ENCODE results near the gene CACNA2D4.
A peak's percentile ranks its signal among the peaks of the same experiment; 100 is the strongest.
"Not testable (repeated sequence)": the region's sequence is repeated elsewhere in the genome, so short reads cannot be mapped to it uniquely, and the experiment has no call there.

Gene CACNA2D4

GRCh38 chr12:1946296-1946695, 27.8 kb upstream of the CACNA2D4 start:
- TF ChIP-seq TAF1 (IDR thresholded peaks at IDR 0.05; ENCODE audit: low read depth, low read length) (no peak), PAX5 (IDR thresholded peaks at IDR 0.05; ENCODE audit: insufficient read depth, low read length, severe bottlenecking) (no peak), POLR2AphosphoS5 (IDR thresholded peaks at IDR 0.05; ENCODE audit: low read depth, low read length) (no peak), SPI1 (IDR thresholded peaks at IDR 0.05; ENCODE audit: low read depth, low read length) (no peak), POLR2A (IDR thresholded peaks at IDR 0.05; ENCODE audit: low read depth, low read length) (no peak), POU2F2 (IDR thresholded peaks at IDR 0.05; ENCODE audit: low read depth, low read length) (no peak)
- FAIRE-seq: no peak
- no peak for DNase-seq (ENCODE audit: insufficient read length, low spot score)

GRCh38 chr12:1945502-1945901, 27.1 kb upstream of the CACNA2D4 start:
- DNase-seq (ENCODE audit: insufficient read length, low spot score); FAIRE-seq: not testable (repeated sequence)

- FAIRE-seq (peak; percentile 90), DNase-seq (ENCODE audit: insufficient read length, low spot score) (peak; percentile 67)
- no peak for TF ChIP-seq POLR2AphosphoS5 (IDR thresholded peaks at IDR 0.05; ENCODE audit: low read depth, low read length)
- TF ChIP-seq POLR2A (IDR thresholded peaks at IDR 0.05; ENCODE audit: low read depth, low read length): no peak
- TF ChIP-seq TAF1 (IDR thresholded peaks at IDR 0.05; ENCODE audit: low read depth, low read length): no peak
- TF ChIP-seq PAX5 (IDR thresholded peaks at IDR 0.05; ENCODE audit: insufficient read depth, low read length, severe bottlenecking): no peak
- no peak for TF ChIP-seq SPI1 (IDR thresholded peaks at IDR 0.05; ENCODE audit: low read depth, low read length)
- no peak for TF ChIP-seq POU2F2 (IDR thresholded peaks at IDR 0.05; ENCODE audit: low read depth, low read length)
These were observed 21.6 kb upstream of the CACNA2D4 start for GRCh38 chr12:1939801-1940607.

- peak; percentile 45 for FAIRE-seq
- TF ChIP-seq POU2F2 (IDR thresholded peaks at IDR 0.05; ENCODE audit: low read depth, low read length) (no peak), TAF1 (IDR thresholded peaks at IDR 0.05; ENCODE audit: low read depth, low read length) (no peak), POLR2A (IDR thresholded peaks at IDR 0.05; ENCODE audit: low read depth, low read length) (no peak), SPI1 (IDR thresholded peaks at IDR 0.05; ENCODE audit: low read depth, low read length) (no peak)
These were observed 20.9 kb upstream of the CACNA2D4 start for GRCh38 chr12:1939331-1939730.

GRCh38 chr12:1937481-1938224, 19.2 kb upstream of the CACNA2D4 start:
- no peak for DNase-seq (ENCODE audit: insufficient read length, low spot score)
- TF ChIP-seq SPI1 (IDR thresholded peaks at IDR 0.05; ENCODE audit: low read depth, low read length) (no peak), POLR2A (IDR thresholded peaks at IDR 0.05; ENCODE audit: low read depth, low read length) (no peak), POLR2AphosphoS5 (IDR thresholded peaks at IDR 0.05; ENCODE audit: low read depth, low read length) (no peak), POU2F2 (IDR thresholded peaks at IDR 0.05; ENCODE audit: low read depth, low read length) (no peak), PAX5 (IDR thresholded peaks at IDR 0.05; ENCODE audit: insufficient read depth, low read length, severe bottlenecking) (no peak), TAF1 (IDR thresholded peaks at IDR 0.05; ENCODE audit: low read depth, low read length) (no peak)
- FAIRE-seq: no peak

More at GRCh38 chr12:1939331-1939730, 20.9 kb upstream of the CACNA2D4 start:
- DNase-seq (ENCODE audit: insufficient read length, low spot score): no peak

GRCh38 chr12:1936406-1937320, 18.2 kb upstream of the CACNA2D4 start:
- DNase-seq (ENCODE audit: insufficient read length, low spot score) (no peak), FAIRE-seq (no peak)
- TF ChIP-seq POU2F2 (IDR thresholded peaks at IDR 0.05; ENCODE audit: low read depth, low read length) (no peak), POLR2AphosphoS5 (IDR thresholded peaks at IDR 0.05; ENCODE audit: low read depth, low read length) (no peak), TAF1 (IDR thresholded peaks at IDR 0.05; ENCODE audit: low read depth, low read length) (no peak), PAX5 (IDR thresholded peaks at IDR 0.05; ENCODE audit: insufficient read depth, low read length, severe bottlenecking) (no peak), POLR2A (IDR thresholded peaks at IDR 0.05; ENCODE audit: low read depth, low read length) (no peak), SPI1 (IDR thresholded peaks at IDR 0.05; ENCODE audit: low read depth, low read length) (no peak)

GRCh38 chr12:1935700-1936378, 17.4 kb upstream of the CACNA2D4 start:
- TF ChIP-seq POLR2AphosphoS5 (IDR thresholded peaks at IDR 0.05; ENCODE audit: low read depth, low read length) (no peak), TAF1 (IDR thresholded peaks at IDR 0.05; ENCODE audit: low read depth, low read length) (no peak), SPI1 (IDR thresholded peaks at IDR 0.05; ENCODE audit: low read depth, low read length) (no peak), POU2F2 (IDR thresholded peaks at IDR 0.05; ENCODE audit: low read depth, low read length) (no peak), POLR2A (IDR thresholded peaks at IDR 0.05; ENCODE audit: low read depth, low read length) (no peak), PAX5 (IDR thresholded peaks at IDR 0.05; ENCODE audit: insufficient read depth, low read length, severe bottlenecking) (no peak)
- FAIRE-seq: peak; percentile 13
- no peak for DNase-seq (ENCODE audit: insufficient read length, low spot score)

GRCh38 chr12:1935242-1935641, 16.8 kb upstream of the CACNA2D4 start:
- no peak for DNase-seq (ENCODE audit: insufficient read length, low spot score)
- no peak for FAIRE-seq
- TF ChIP-seq SPI1 (IDR thresholded peaks at IDR 0.05; ENCODE audit: low read depth, low read length) (no peak), PAX5 (IDR thresholded peaks at IDR 0.05; ENCODE audit: insufficient read depth, low read length, severe bottlenecking) (no peak), POLR2AphosphoS5 (IDR thresholded peaks at IDR 0.05; ENCODE audit: low read depth, low read length) (no peak), POLR2A (IDR thresholded peaks at IDR 0.05; ENCODE audit: low read depth, low read length) (no peak), TAF1 (IDR thresholded peaks at IDR 0.05; ENCODE audit: low read depth, low read length) (no peak), POU2F2 (IDR thresholded peaks at IDR 0.05; ENCODE audit: low read depth, low read length) (no peak)

Data from GM12891 (cell line).